Right renal pelvis (tissue), 4 donors: ENCODE measurements around the gene SLC35F6. TPM values are rescaled to one million over a fixed set of nuclear protein-coding genes. Genes with fewer than 3 reads are reported as not detected.

Experiments
- DNase-seq, 4 donors: peaks; one replicate each; pipeline ENCODE4 v3.0.0-alpha.2; 2013; ENCODE audit warnings: low read depth in 4 of 4, low spot score in 3 of 4, missing footprints in 1 of 4
- polyA plus RNA-seq, 4 donors: library from polyadenylated mRNA; unstranded; fragments of 120-200 nt; gene quantifications; one replicate each; pipeline ENCODE4 v1.2.1, GENCODE V29; 2013; ENCODE audit not compliant: insufficient read length in 4 of 4

SLC35F6 gene
- 10 to 100 TPM; 16.0 to 17.6 (median 16.1) TPM for polyA plus RNA-seq

GRCh38 chr2:26764078-26764887, at the start of gene SLC35F6:
TSS of gene SLC35F6 (plus strand) at chr2:26764284. CDS start at chr2:26764350, 66 bp downstream.
- peak; percentile 56 to 68 (median 63) for DNase-seq

- no peak for DNase-seq
These were observed 48.4 kb upstream of the SLC35F6 start for GRCh38 chr2:26715528-26716270.

GRCh38 chr2:26716340-26716739, 47.7 kb upstream of the SLC35F6 start:
- no peak for DNase-seq

- DNase-seq: no peak
These were observed 47.3 kb upstream of the SLC35F6 start for GRCh38 chr2:26716769-26717168.

- no peak for DNase-seq
These were observed 46.7 kb upstream of the SLC35F6 start for GRCh38 chr2:26717362-26717761.

GRCh38 chr2:26718949-26719686, 45.0 kb upstream of the SLC35F6 start:
- DNase-seq: no peak

GRCh38 chr2:26720322-26721114, 43.6 kb upstream of the SLC35F6 start:
- DNase-seq: peak in 1 of 4 donors; percentile 32

- DNase-seq: no peak
These were observed 42.7 kb upstream of the SLC35F6 start for GRCh38 chr2:26721115-26722032.

GRCh38 chr2:26722328-26722727, 41.8 kb upstream of the SLC35F6 start:
- no peak for DNase-seq

GRCh38 chr2:26722911-26723310, 41.2 kb upstream of the SLC35F6 start:
- no peak for DNase-seq

- DNase-seq: no peak
These were observed 40.6 kb upstream of the SLC35F6 start for GRCh38 chr2:26723475-26723874.

- no peak for DNase-seq
These were observed 39.9 kb upstream of the SLC35F6 start for GRCh38 chr2:26723991-26724750.

- DNase-seq: no peak
These were observed 39.1 kb upstream of the SLC35F6 start for GRCh38 chr2:26724784-26725520.

- DNase-seq: no peak
These were observed 38.6 kb upstream of the SLC35F6 start for GRCh38 chr2:26725521-26725820.

GRCh38 chr2:26726228-26726627, 37.9 kb upstream of the SLC35F6 start:
- no peak for DNase-seq

GRCh38 chr2:26727641-26728561, 36.2 kb upstream of the SLC35F6 start:
- no peak for DNase-seq

- no peak for DNase-seq
These were observed 34.8 kb upstream of the SLC35F6 start for GRCh38 chr2:26729311-26729710.
